NCI-H82 (cell line): ENCODE results near the gene TNS1.

Experiments
- DNase-seq: peaks from one replicate; lab custom pipeline; 2025; lab: John Stamatoyannopoulos, UW

TNS1 gene

GRCh38 chr2:217998926-217999594 lies 3.7 kb downstream of the TNS1 start:
- DNase-seq, result no peak

GRCh38 chr2:217997510-217997909 lies 5.3 kb downstream of the TNS1 start:
- no peak for DNase-seq

- DNase-seq, result no peak
Measured at GRCh38 chr2:217996361-217996760, 6.4 kb downstream of the TNS1 start.

- DNase-seq, result no peak
Measured at GRCh38 chr2:217995731-217996231, 7.0 kb downstream of the TNS1 start.

GRCh38 chr2:217994776-217995274 lies 8.0 kb downstream of the TNS1 start:
- no peak for DNase-seq

GRCh38 chr2:217993817-217994463 lies 8.9 kb downstream of the TNS1 start:
- DNase-seq, result peak; percentile 76

GRCh38 chr2:217993138-217993537 lies 9.7 kb downstream of the TNS1 start:
- DNase-seq, result no peak

GRCh38 chr2:217992061-217992460 lies 10.7 kb downstream of the TNS1 start:
- DNase-seq, result no peak

- no peak for DNase-seq
Measured at GRCh38 chr2:217990791-217991465, 11.9 kb downstream of the TNS1 start.

- no peak for DNase-seq
Measured at GRCh38 chr2:217990389-217990788, 12.4 kb downstream of the TNS1 start.

- no peak for DNase-seq
Measured at GRCh38 chr2:217989221-217989948, 13.4 kb downstream of the TNS1 start.

- no peak for DNase-seq
Measured at GRCh38 chr2:217988840-217989204, 14.0 kb downstream of the TNS1 start.

GRCh38 chr2:217988014-217988839 lies 14.6 kb downstream of the TNS1 start:
- DNase-seq, result peak; percentile 85

- DNase-seq, result no peak
Measured at GRCh38 chr2:217987391-217987790, 15.4 kb downstream of the TNS1 start.

GRCh38 chr2:217986256-217986961 lies 16.4 kb downstream of the TNS1 start:
- no peak for DNase-seq

- DNase-seq, result no peak
Measured at GRCh38 chr2:217983276-217984233, 19.2 kb downstream of the TNS1 start.

GRCh38 chr2:217981971-217982370 lies 20.8 kb downstream of the TNS1 start:
- DNase-seq, result no peak

- no peak for DNase-seq
Measured at GRCh38 chr2:217981084-217981730, 21.6 kb downstream of the TNS1 start.

- no peak for DNase-seq
Measured at GRCh38 chr2:217980591-217980990, 22.2 kb downstream of the TNS1 start.
